Naive thymus-derived CD4-positive, alpha-beta T cell (primary cell): ENCODE data around the gene ENDOV. TPM values are rescaled to one million over a fixed set of nuclear protein-coding genes. Genes with fewer than 3 reads are reported as not detected.

Experiments
- ATAC-seq: fragments of 150-1000 bp; cut with Tn5 transposase; 2 replicates; pipeline ENCODE4 v1.10.0; 2021; ENCODE audit warnings: mild to moderate bottlenecking, moderate library complexity
- CTCF ChIA-PET: fragments of 350-600 bp; sonication (Branson Sonifier 250); formaldehyde crosslinking; loops from one replicate; lab custom pipeline; 2021; ENCODE audit warnings: antibody characterized with exemption; lab: Charles Lee
- POLR2A ChIA-PET: fragments of 350-600 bp; sonication (Branson Sonifier 250); formaldehyde crosslinking; loops from one replicate; lab custom pipeline; 2021; ENCODE audit warnings: antibody characterized with exemption, inconsistent platforms; lab: Charles Lee
- DNase-seq, 9 donors: peaks; one replicate each; pipeline versions ENCODE4 v3.0.0 to v3.0.0-alpha.2; 2020 to 2022; ENCODE audit warnings: mixed read lengths in 1 of 9
- H3K27ac ChIP-seq: one replicate; pipeline ENCODE4 v1.7.0; 2013; ENCODE audit warnings: mild to moderate bottlenecking, low read depth, low read length, moderate library complexity
- H3K27me3 ChIP-seq, 2 donors: one replicate each; pipeline ENCODE4 v1.7.0; 2013; ENCODE audit warnings: low read length in 2 of 2, mild to moderate bottlenecking in 2 of 2, moderate library complexity in 2 of 2; ENCODE audit not compliant: control insufficient read depth in 2 of 2, insufficient read depth in 2 of 2
- H3K36me3 ChIP-seq, 3 experiments: 1 replicate in 2 of 3; 2 replicates in 1 of 3; pipeline ENCODE4 v1.7.0; 2013; ENCODE audit warnings: low read length in 3 of 3, mild to moderate bottlenecking in 3 of 3, moderate library complexity in 1 of 3; ENCODE audit not compliant: insufficient read depth in 3 of 3, control insufficient read depth in 2 of 3
- H3K4me1 ChIP-seq, 2 donors: one replicate each; pipeline ENCODE4 v1.7.0; 2013; ENCODE audit warnings: low read length in 2 of 2, mild to moderate bottlenecking in 2 of 2, moderate library complexity in 1 of 2; ENCODE audit not compliant: control insufficient read depth in 2 of 2, insufficient read depth in 2 of 2
- H3K4me3 ChIP-seq: 2 replicates; pipeline ENCODE4 v1.7.0; 2013; ENCODE audit warnings: mild to moderate bottlenecking, low read length
- H3K9me3 ChIP-seq, 3 experiments: 1 replicate in 2 of 3; 2 replicates in 1 of 3; pipeline ENCODE4 v1.7.0; 2013; ENCODE audit warnings: low read length in 3 of 3; ENCODE audit not compliant: control insufficient read depth in 2 of 3
- H3K27ac Mint-ChIP-seq, 9 donors: one replicate each; pipeline ENCODE4 v1.8.0; 2020 to 2022; ENCODE audit warnings: mixed read lengths in 9 of 9, mild to moderate bottlenecking in 8 of 9, moderate library complexity in 5 of 9, inconsistent platforms in 2 of 9
- H3K27me3 Mint-ChIP-seq, 5 donors: one replicate each; pipeline ENCODE4 v1.8.0; 2021 to 2022; ENCODE audit warnings: mixed read lengths in 5 of 5, mild to moderate bottlenecking in 1 of 5
- H3K36me3 Mint-ChIP-seq, 5 donors: one replicate each; pipeline ENCODE4 v1.8.0; 2020 to 2022; ENCODE audit warnings: mixed read lengths in 5 of 5, mild to moderate bottlenecking in 3 of 5, inconsistent platforms in 1 of 5
- H3K4me1 Mint-ChIP-seq, 7 donors: one replicate each; pipeline ENCODE4 v1.8.0; 2020 to 2022; ENCODE audit warnings: mixed read lengths in 7 of 7, mild to moderate bottlenecking in 3 of 7, inconsistent platforms in 1 of 7
- H3K4me3 Mint-ChIP-seq, 10 donors: one replicate each; pipeline ENCODE4 v1.8.0; 2020 to 2022; ENCODE audit warnings: mild to moderate bottlenecking in 10 of 10, mixed read lengths in 10 of 10, moderate library complexity in 6 of 10, inconsistent platforms in 2 of 10
- H3K9me3 Mint-ChIP-seq, 11 donors: one replicate each; pipeline ENCODE4 v1.8.0; 2020 to 2022; ENCODE audit warnings: mixed read lengths in 11 of 11, mild to moderate bottlenecking in 4 of 11, inconsistent platforms in 1 of 11, moderate library complexity in 1 of 11
- intact Hi-C, 2 donors: fragments of 100-400 bp; cut with micrococcal nuclease; formaldehyde crosslinking; loops; one replicate each; pipeline ENCODE4 v1.15.1; 2023
- polyA plus RNA-seq, 2 donors: library from polyadenylated mRNA; unstranded; fragments of 300-500 nt; fragmentation: Illumina TruSeq; gene quantifications; one replicate each; pipeline ENCODE4 v1.2.3, GENCODE V29; 2021
- total RNA-seq, 6 experiments: library from RNA in 5 of 6; stranded (reverse) in 5 of 6; gene quantifications; 1 replicate in 5 of 6; 2 replicates in 1 of 6; pipeline ENCODE4 v1.2.3 and lab custom pipeline; 2021 to 2026

ENDOV gene
- total and polyA plus RNA-seq, 7 experiments from 2014 or later, result 7.5 to 26.5 (median 20.9) TPM

GRCh38 chr17:80432350-80432955 lies 17.5 kb downstream of the ENDOV start:
- Mint-ChIP-seq H3K4me3 (no peak overlapping the region), H3K27me3 (no peaks in the 10 kb centered on the region), H3K9me3 (no peaks in the 10 kb centered on the region), H3K36me3 (peaks cover 0 to 5% (median 0%) of the 10 kb centered on the region in 5 donors), H3K4me1 (no peaks in the 10 kb centered on the region), H3K27ac (no peak overlapping the region)
- Histone ChIP-seq H3K27ac (no peak overlapping the region), H3K9me3 (no peaks in the 10 kb centered on the region), H3K4me1 (no peaks in the 10 kb centered on the region), H3K36me3 (no peaks in the 10 kb centered on the region), H3K27me3 (no peaks in the 10 kb centered on the region), H3K4me3 (no peak overlapping the region)
- DNase-seq (no peak), ATAC-seq (no peak)
- CTCF ChIA-PET, result interaction anchor here (0.6 to 1.3 kb wide), 2 partner anchors 138 to 537 kb away, joined by 3 read pairs; no protein-coding TSS in a partner anchor
- POLR2A ChIA-PET, result no interaction called here
- intact Hi-C loops, result no loop called here

- POLR2A ChIA-PET, result no interaction called here
- Histone ChIP-seq H3K4me1 (no peaks in the 10 kb centered on the region), H3K27me3 (no peaks in the 10 kb centered on the region), H3K9me3 (no peaks in the 10 kb centered on the region), H3K4me3 (no peak overlapping the region), H3K36me3 (no peaks in the 10 kb centered on the region), H3K27ac (no peak overlapping the region)
- intact Hi-C loops, result no loop called here
- H3K9me3 Mint-ChIP-seq, result no peaks in the 10 kb centered on the region
- no peak overlapping the region for H3K27ac Mint-ChIP-seq
- H3K27me3 Mint-ChIP-seq, result no peaks in the 10 kb centered on the region
- no peak for ATAC-seq
- H3K36me3 Mint-ChIP-seq, result peaks cover 0 to 5% (median 0%) of the 10 kb centered on the region in 5 donors
- H3K4me1 Mint-ChIP-seq, result no peaks in the 10 kb centered on the region
- CTCF ChIA-PET, result no interaction called here
- DNase-seq, result no peak
- H3K4me3 Mint-ChIP-seq, result no peak overlapping the region
Measured at GRCh38 chr17:80432961-80433550, 18.1 kb downstream of the ENDOV start.

- no peak overlapping the region for H3K27ac Mint-ChIP-seq
Measured at GRCh38 chr17:80433916-80434666, 19.1 kb downstream of the ENDOV start.

GRCh38 chr17:80437532-80437931 lies 22.6 kb downstream of the ENDOV start:
- ATAC-seq (no peak), DNase-seq (no peak)
- H3K4me1 Mint-ChIP-seq, result peaks cover 0 to 3% (median 0%) of the 10 kb centered on the region in 7 donors
- Histone ChIP-seq H3K27ac (no peak overlapping the region), H3K4me3 (no peak overlapping the region), H3K27me3 (no peaks in the 10 kb centered on the region), H3K36me3 (no peaks in the 10 kb centered on the region), H3K4me1 (no peaks in the 10 kb centered on the region), H3K9me3 (no peaks in the 10 kb centered on the region)
- peaks cover 0 to 4% (median 0%) of the 10 kb centered on the region in 5 donors for H3K27me3 Mint-ChIP-seq
- peaks cover 0 to 8% (median 0%) of the 10 kb centered on the region in 5 donors for H3K36me3 Mint-ChIP-seq
- H3K9me3 Mint-ChIP-seq, result peaks cover 0 to 3% (median 0%) of the 10 kb centered on the region in 11 donors
- intact Hi-C loops, result no loop called here
- POLR2A ChIA-PET, result no interaction called here
- H3K4me3 Mint-ChIP-seq, result no peak overlapping the region
- no peak overlapping the region for H3K27ac Mint-ChIP-seq
- CTCF ChIA-PET, result no interaction called here

More at GRCh38 chr17:80433916-80434666, 19.1 kb downstream of the ENDOV start:
- Histone ChIP-seq H3K9me3 (no peaks in the 10 kb centered on the region), H3K27me3 (no peaks in the 10 kb centered on the region), H3K36me3 (no peaks in the 10 kb centered on the region), H3K4me3 (no peak overlapping the region), H3K27ac (no peak overlapping the region), H3K4me1 (no peaks in the 10 kb centered on the region)
- DNase-seq (no peak), ATAC-seq (no peak)
- Mint-ChIP-seq H3K36me3 (peaks cover 0 to 5% (median 0%) of the 10 kb centered on the region in 5 donors), H3K27me3 (no peaks in the 10 kb centered on the region), H3K9me3 (no peaks in the 10 kb centered on the region), H3K4me3 (no peak overlapping the region), H3K4me1 (no peaks in the 10 kb centered on the region)
- ChIA-PET CTCF (no interaction called here), POLR2A (no interaction called here)
- intact Hi-C loops, result no loop called here

DNA sequence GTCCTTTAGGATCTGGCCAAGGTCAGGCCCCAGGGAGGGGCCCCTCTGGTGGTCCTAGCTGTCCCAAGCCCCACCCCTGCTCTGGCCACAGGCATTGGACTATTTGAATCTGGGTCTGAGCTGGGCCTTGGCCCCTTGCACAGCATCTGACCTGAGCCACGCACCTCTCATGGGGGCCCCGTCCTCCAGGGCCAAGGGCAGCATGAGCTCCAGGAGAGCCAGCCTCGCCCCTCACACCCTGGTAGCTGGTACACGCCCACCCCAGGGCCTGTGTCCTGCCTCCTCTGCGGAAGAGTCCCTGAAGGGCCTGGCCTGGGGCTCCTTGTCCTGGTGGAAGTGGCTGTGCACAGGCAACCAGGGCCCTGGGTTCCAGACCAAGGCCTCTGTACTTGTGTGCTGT lies 23.8 kb downstream of the ENDOV start:
- Histone ChIP-seq H3K27ac (no peak overlapping the region), H3K36me3 (no peaks in the 10 kb centered on the region), H3K4me3 (no peak overlapping the region), H3K9me3 (no peaks in the 10 kb centered on the region), H3K27me3 (no peaks in the 10 kb centered on the region), H3K4me1 (no peaks in the 10 kb centered on the region)
- peaks cover 0 to 3% (median 0%) of the 10 kb centered on the region in 7 donors for H3K4me1 Mint-ChIP-seq
- CTCF ChIA-PET, result interaction anchor here (1.4 kb wide), 1 partner anchor 12 kb away, joined by 6 read pairs; no protein-coding TSS in a partner anchor
- POLR2A ChIA-PET, result no interaction called here
- no peak for ATAC-seq
- H3K27me3 Mint-ChIP-seq, result peaks cover 0 to 12% (median 0%) of the 10 kb centered on the region in 5 donors
- H3K27ac Mint-ChIP-seq, result no peak overlapping the region
- peaks cover 0 to 3% (median 0%) of the 10 kb centered on the region in 11 donors for H3K9me3 Mint-ChIP-seq
- H3K36me3 Mint-ChIP-seq, result peaks cover 0 to 8% (median 0%) of the 10 kb centered on the region in 5 donors
- intact Hi-C loops, result no loop called here
- H3K4me3 Mint-ChIP-seq, result no peak overlapping the region
- DNase-seq, result no peak

GRCh38 chr17:80439499-80439898 lies 24.5 kb downstream of the ENDOV start:
- CTCF ChIA-PET, result interaction anchor here (1.4 kb wide), 1 partner anchor 12 kb away, joined by 6 read pairs; no protein-coding TSS in a partner anchor
- Histone ChIP-seq H3K27ac (no peak overlapping the region), H3K27me3 (no peaks in the 10 kb centered on the region), H3K9me3 (no peaks in the 10 kb centered on the region), H3K4me3 (no peak overlapping the region), H3K36me3 (no peaks in the 10 kb centered on the region), H3K4me1 (no peaks in the 10 kb centered on the region)
- intact Hi-C loops, result no loop called here
- POLR2A ChIA-PET, result no interaction called here
- Mint-ChIP-seq H3K27ac (no peak overlapping the region), H3K36me3 (peaks cover 0 to 8% (median 0%) of the 10 kb centered on the region in 5 donors), H3K9me3 (peaks cover 0 to 3% (median 0%) of the 10 kb centered on the region in 11 donors), H3K4me1 (peaks cover 0 to 3% (median 0%) of the 10 kb centered on the region in 7 donors), H3K4me3 (no peak overlapping the region), H3K27me3 (peaks cover 0 to 12% (median 0%) of the 10 kb centered on the region in 5 donors)
- DNase-seq, result no peak
- ATAC-seq, result no peak
